ENCODE results near the gene THBD.

The THBD gene, protein sequence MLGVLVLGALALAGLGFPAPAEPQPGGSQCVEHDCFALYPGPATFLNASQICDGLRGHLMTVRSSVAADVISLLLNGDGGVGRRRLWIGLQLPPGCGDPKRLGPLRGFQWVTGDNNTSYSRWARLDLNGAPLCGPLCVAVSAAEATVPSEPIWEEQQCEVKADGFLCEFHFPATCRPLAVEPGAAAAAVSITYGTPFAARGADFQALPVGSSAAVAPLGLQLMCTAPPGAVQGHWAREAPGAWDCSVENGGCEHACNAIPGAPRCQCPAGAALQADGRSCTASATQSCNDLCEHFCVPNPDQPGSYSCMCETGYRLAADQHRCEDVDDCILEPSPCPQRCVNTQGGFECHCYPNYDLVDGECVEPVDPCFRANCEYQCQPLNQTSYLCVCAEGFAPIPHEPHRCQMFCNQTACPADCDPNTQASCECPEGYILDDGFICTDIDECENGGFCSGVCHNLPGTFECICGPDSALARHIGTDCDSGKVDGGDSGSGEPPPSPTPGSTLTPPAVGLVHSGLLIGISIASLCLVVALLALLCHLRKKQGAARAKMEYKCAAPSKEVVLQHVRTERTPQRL

DNA sequence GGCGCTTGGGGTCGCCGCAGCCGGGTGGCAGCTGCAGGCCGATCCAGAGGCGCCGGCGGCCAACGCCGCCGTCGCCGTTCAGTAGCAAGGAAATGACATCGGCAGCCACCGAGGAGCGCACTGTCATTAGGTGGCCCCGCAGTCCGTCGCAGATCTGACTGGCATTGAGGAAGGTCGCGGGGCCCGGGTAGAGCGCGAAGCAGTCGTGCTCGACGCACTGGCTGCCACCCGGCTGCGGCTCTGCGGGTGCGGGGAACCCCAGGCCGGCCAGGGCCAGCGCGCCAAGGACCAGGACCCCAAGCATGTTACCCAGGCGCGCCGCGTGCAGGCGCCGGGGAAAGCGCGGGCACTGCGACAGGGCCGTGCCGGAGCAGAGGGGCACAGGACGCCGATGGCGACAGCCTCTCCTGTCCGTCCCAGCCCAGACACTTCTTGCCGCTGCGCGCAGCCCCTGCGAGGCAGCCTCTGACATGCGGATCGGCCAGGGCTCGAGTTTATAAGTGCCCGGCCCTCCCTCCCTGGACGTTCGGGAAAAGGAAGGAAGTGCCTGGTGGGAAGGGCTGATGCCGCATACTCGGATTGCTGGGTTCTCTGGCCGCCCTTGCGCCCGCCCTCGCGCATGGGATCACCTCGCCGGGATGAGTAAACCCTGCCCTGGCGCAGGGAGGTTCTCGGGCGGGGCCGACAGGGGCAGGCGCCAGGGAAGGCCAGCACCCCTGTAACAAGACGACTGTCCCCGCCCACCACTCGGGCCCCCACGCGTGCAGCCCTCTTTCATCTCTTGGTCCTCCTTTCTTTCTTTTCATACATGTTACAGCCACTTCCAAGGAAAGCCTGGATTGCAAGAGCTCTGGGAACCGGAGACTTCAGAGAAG lies at the start of gene THBD:
Gene THBD (minus strand): TSS at position 472 of the 875 bp plus-strand sequence. CDS start 168 bp downstream, at position 304.
- no peak for DNase-seq (ENCODE audit: low read depth in 1 of 2, low spot score in 1 of 2)

DNA sequence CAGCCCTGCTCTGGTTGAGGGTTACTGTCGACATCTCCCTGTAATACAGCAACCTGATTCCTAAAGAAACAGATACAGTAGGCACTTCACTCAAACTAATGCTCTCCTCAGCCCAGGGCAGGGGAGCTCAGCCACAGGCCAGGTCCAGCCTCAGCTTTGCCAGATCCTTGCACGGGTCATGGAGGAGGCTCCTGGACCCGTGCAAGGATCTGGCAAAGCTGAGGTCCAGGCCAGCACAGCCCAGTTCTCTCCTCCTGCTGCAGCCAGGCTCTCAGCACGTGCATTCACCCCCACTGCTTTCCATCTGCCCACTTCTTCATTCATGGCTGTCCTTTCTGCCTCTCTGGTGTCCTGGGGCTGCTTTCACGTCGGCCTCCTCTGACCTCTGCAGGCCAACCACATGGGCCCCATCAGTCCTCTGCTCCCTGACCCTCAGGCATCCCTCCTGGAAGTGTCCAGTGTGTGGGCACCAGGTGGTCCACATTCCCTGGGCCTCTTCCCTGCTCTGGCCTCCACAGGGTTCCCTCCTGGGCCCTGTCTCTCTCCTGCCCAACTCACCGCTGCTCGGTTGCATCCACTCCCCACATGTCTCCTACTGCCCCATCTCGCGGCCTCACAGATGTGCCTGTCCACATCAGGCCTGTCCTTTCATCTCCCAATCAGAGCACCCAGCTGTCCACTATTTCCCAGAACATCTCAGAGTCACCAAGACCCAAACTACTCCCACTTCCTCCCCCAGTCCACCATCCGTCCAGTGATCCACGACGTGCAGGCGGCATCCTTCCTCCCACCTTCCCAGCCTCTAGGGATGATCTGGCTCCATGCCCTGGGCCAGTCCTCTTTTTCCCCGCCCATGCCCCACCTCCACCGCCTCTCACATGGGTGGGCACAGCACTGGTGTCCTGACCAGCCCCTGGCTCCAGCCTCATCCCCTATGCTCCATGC lies 48.4 kb upstream of the THBD start:
- no peak for DNase-seq (ENCODE audit: low read depth in 1 of 2, low spot score in 1 of 2)

DNA sequence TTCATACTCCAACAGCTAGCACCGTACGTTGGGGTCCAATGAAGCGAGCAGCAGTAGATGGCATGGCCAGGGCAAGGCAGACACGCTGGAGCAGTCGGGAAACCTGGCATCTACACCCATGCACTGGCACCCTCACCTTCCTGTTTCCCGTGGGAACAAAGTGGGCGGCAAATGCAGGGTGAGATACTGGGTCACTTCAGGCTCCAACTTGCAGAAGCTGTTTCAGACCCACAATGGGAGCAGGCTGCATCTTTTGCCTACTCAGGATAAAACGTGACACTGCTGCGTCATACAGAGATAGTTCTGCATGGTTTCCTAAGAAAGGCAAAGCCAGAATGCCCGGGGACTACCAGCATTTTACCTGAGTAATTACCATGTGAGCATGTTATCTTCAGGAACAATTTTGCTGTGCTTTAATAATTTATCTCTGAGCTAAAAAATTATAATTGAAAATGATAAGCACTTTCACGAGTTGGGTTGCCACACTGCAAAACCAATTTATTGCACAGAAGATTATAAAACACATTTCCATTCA lies 47.6 kb upstream of the THBD start:
- no peak for DNase-seq (ENCODE audit: low read depth in 1 of 2, low spot score in 1 of 2)

DNA sequence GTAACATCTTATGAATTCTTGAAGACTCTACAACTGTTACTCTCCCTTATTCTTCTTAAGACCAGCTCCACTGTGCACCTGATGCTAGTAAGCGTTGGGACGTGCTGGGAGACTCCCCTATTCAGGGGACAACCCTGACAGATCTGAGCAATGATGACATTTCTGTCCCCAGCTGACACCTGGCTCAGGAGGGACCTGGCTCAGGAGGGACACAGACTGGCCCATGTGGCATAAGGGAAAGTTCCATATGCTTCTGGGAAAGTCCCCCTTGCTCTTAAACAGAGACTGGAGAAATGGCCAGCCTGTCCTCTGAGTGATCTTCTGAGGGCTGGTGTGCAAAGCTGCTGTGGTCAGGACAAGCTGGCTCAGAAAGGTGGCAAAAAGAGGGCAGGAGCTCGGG lies 46.6 kb upstream of the THBD start:
- no peak for DNase-seq (ENCODE audit: low read depth in 1 of 2, low spot score in 1 of 2)

DNA sequence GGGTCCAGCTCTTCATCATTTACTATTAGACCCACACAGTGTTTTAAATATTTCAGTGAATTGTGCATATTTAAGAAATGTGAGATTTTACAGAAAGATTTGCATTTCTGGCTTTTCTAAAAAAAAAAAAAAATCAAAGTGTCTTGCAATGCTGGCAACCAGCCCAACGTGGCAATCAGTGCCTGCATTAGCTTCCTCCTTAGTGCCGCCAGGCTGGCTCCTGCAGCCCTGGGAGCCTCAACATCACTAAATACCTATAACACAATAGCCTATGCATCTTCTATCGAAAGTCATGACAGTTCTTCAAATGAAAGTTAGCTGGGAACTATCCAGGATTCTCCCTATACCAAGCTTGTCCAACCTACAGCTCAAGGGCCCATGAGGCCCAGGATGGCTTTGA lies 46.0 kb upstream of the THBD start:
- no peak for DNase-seq (ENCODE audit: low read depth in 1 of 2, low spot score in 1 of 2)

DNA sequence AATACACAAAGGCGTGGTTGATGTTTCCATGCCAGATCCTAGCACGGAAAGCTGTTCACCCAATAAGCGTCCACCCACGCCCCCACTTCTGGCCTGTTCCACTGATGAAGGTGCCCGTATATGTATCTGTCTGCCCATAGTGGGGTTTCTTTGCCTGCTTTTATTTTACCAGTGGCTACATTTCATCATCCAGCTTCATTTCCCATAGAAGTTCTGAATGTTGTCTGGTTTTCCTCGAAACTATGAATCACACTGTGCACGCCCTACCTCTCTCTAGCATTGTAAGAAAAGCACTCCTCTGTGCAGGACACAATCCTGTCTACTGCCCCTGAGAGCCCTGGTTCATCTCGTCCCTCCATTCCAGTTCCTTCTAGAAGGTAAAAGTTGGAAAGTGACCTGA lies 45.5 kb upstream of the THBD start:
- DNase-seq (ENCODE audit: low read depth in 1 of 2, low spot score in 1 of 2): no peak

DNA sequence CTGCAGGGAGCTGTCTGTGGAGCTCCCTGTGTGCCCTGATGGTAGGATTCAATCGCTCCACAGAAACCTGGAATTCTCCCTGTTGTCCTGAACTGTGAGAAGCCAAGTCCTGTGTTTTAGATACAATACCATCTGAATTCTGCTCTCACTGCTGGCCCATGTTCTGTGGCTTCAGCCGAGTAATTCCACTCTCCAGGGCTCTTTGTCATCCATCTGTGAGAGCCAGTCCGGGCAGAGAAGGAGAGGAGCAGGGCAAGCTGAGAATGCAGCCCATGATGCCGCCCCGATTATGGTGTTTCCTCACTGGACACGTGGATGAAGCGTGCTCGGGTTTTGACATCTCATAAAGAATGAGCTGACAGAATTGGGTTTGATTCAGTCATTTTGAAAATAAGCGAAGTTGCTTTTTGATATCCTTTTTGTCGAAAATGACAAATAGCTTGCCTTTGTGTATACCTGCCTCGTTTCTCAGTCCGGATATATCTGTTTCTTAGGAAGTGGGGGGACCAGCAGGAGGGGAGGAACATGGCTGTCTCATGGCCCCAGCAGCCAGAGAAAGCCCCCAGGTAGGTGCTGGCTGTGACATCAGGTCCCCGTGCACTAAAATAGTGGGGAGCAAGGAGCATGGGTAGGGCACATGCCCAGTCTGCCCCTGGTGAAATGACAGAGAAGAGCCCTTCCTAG lies 44.9 kb upstream of the THBD start:
- DNase-seq (ENCODE audit: low read depth in 1 of 2, low spot score in 1 of 2): no peak

DNA sequence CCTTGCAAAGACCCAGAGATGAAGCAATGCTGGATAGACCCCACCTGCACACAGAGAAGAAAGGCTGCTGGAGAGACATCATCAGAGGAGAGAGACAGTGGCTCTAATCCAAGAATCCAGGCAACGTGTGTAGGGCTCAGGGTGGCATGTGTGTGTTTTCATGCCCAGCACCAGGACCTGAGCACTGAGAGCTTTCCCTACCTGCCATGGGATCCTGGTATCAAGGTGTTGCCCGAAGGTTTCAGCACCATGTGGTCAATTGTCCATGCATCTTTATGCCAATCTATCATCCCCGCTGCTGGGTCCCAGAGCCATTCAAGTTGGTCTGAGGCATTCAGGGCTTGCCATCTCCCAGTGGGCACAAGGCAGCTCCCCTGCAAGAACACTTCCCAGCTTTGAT lies 44.1 kb upstream of the THBD start:
- DNase-seq (ENCODE audit: low read depth in 1 of 2, low spot score in 1 of 2): no peak

DNA sequence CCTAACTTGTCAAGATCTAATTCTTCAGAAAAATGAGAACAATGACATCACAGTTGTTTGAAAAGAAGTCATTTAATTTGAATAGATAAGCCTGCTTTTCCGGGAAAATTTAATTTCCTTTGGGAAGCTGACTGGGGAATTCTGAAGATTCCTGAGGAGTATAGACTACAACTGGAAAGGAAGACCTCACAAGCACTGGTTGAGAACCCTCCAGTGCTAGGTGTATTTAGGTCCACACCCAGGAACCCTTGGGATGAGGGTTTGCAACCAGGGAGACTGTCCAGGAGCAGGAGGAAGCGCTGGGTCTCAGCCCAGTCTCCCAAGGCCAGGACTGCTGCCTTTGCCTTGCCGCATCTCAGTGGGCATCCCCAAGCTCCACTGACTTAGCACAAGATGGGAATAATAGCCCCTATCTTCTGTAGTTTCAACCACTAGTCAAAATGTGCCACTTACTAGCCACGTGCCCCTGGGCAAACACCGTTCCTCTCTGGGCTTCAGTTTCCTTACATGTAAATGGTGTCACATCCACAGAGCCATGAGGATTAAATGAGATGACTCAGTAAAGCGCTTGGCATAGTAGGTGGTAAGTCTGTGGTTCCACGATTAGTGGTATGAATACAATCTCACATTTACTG lies 43.5 kb upstream of the THBD start:
- DNase-seq (ENCODE audit: low read depth in 1 of 2, low spot score in 1 of 2): no peak

DNA sequence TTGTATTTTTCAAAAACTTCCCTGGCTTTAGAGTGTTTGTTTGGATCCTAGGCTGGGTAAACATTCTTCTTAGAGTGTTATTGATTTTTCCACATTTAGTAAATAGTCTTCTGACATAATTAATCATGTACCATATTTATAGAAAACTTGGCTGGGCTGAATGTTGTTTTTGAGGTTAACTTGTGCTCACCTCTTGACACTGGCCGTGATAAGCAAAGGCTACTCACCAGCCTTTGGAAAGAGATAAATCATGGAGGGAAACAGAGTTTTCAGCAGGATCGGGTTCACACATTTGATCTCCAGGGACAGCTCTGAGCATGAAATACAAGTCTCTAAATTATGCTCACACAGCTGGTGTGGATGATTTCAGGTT lies 42.9 kb upstream of the THBD start:
- DNase-seq (ENCODE audit: low read depth in 1 of 2, low spot score in 1 of 2): no peak

DNA sequence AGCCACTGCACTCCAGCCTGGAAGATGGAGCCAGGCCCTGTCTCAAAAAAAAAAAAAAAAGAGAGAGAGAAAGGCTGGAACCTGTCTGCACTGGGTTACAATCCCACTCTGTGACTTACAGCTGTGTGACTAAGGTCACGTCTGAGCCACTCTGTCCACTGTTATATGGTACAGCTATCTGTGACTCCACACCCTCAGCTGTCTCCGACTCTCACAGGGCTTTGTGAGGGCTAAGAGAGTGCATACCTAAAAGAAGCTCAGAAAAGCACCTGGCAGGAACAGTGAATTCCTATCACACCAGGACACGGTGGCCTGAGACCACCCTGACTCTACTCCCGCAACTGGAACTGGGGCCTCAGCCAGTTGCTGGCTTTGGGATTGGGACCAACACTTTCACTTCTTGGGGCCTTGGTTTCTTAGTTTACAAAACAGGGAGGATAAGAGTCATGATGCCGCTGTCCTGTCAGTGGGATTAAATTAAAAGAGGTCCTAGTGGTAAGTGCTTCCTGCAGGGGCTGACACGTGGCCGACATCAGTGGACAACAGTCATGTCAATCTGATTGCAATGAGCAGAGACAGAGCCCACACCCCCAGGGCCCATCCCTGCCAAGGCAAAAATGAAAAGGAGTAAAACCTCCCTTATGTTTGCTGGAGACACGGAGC lies 42.4 kb upstream of the THBD start:
- DNase-seq (ENCODE audit: low read depth in 1 of 2, low spot score in 1 of 2): no peak

DNA sequence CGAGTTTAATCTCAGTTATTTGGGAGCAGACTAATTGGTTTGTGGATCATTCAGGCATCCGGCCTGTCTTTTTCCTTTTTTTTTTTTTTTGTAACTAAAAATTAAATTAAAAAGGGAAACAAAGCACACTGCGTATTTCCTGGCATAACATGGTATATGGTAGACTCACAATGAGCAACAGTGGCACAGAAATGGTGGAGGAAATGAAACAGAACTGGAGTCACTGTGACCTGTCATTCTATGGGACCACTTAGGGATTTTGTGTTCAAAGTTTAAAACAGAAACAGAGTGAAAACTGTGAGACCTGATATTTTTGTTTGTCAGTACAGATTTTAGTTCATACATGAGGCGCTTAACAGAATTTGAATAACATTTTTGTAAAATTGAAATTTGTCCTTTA lies 41.4 kb upstream of the THBD start:
- DNase-seq (ENCODE audit: low read depth in 1 of 2, low spot score in 1 of 2): no peak

DNA sequence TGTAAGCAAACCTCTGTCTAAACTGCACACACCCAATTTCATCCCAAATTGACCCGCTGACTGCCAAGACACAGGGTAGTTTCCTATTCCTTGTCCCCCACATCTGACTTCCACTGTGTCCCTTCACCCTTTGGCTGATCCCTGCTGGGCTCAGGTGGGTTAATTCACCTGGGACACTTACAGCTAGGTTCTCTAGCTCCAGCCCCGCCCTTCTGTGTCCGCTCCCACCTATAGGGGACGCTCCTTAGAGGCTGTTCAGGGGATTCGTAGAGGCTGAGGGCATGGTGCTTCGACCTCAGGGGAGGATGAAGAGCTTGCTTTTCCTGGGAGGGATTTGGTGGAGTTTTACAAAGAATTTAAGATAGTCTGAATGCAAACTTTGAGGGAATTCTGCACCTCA lies 40.7 kb upstream of the THBD start:
- no peak for DNase-seq (ENCODE audit: low read depth in 1 of 2, low spot score in 1 of 2)

DNA sequence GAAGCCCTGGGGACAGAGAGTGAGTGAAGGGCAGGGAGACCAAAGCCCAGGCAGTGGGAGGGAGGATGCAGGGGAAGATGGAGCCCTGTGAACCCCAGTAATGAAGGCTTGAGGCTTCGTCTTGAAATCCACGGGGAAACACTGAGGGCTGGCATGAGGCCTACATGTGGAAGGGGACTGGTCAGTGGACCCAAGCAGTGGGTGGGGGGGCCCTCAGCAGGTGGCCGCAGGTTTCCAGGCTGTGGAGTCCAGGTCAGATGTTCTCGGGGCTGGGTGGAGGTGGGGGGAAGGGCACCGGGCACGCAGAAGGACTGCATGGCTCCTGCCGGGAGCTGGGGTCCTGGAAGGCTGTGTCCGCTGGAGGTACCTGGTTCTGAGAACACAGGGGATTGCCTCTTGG lies 39.4 kb upstream of the THBD start:
- no peak for DNase-seq (ENCODE audit: low read depth in 1 of 2, low spot score in 1 of 2)

DNA sequence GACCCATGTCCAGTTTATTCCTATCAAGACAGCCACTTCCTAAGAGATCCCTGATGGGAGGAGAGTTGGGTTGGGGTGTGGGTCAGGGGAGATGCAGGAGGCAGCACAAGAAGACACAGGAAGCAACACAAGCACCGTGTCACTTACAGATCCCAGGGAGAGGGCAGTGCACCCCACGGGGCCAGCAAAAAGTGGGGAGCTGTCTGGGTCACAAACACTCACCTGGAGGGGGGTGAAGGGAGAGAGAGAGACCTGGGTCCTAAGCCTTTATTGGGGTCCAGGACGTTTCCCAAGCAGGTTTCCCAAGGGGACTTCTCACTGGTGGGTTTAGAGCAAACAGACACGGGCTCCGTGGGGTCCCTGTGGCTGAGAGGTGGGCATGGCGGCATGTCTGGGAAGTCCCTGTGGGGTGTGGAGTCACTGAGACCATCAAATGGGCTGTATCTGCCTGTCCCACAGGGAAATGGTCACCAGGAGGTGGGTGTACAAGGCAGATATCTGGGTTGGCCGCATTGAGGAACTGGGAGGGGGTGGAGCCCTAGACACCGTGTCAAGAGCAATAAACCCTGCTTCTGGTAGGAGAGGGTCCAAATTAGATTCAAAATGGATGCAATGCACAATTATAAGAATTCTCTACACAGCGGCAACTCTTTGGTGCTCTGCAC lies 38.2 kb upstream of the THBD start:
- no peak for DNase-seq (ENCODE audit: low read depth in 1 of 2, low spot score in 1 of 2)

DNA sequence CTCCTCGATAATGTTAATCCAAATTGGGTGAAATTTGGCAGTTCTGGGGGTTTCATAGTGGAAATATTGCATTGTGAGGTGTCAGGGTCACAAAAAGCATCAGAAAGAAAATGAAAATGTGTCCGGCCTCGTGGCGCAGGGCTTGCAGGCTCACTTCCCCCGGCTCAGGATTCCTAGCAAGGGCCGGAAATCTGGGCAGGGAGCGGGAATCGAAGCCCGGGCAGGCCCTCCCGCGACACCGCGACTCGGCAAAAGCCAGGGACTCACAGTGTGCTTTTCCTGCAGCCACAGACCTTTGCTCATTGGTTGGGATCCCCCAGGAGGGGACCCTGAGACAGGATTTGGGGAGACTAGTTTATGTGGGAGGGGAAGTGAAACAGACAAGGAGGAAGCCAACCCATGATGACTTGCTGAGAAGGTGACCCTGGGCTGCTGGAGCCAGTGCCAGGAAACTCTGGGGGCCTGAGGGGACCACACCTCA lies 37.5 kb upstream of the THBD start:
- no peak for DNase-seq (ENCODE audit: low read depth in 1 of 2, low spot score in 1 of 2)

DNA sequence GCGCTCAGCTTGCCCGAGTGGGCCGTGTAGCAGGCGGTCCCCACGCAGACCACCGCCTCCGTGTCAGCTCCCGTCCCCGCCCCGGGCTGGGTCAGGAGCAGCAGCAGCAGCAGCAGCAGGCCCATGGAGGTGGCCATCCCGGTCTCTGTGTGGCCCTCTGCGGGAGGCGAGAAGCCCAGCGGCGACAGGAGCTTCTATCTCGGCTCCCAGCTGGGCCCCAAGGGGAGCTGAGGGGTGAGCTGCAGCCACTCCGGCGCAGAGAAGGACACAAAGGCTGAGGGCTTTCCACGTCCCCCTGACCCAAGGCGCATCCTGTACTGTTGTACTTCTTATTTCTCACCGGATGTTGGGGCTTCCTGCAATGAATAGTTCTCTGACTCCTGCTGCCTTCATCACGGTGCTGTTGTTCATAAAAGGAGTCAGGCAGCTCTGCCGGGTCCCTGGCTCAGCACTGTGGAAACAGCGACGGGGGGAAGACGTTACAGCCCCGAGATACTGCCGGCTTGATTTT lies 36.6 kb upstream of the THBD start, which contains the start of gene CD93:
Gene CD93 (minus strand): TSS at position 269 of the 511 bp plus-strand sequence. CDS start 132 bp downstream, at position 137.
- peak in 1 of 2 donors; percentile 3 for DNase-seq (ENCODE audit: low read depth in 1 of 2, low spot score in 1 of 2)

DNA sequence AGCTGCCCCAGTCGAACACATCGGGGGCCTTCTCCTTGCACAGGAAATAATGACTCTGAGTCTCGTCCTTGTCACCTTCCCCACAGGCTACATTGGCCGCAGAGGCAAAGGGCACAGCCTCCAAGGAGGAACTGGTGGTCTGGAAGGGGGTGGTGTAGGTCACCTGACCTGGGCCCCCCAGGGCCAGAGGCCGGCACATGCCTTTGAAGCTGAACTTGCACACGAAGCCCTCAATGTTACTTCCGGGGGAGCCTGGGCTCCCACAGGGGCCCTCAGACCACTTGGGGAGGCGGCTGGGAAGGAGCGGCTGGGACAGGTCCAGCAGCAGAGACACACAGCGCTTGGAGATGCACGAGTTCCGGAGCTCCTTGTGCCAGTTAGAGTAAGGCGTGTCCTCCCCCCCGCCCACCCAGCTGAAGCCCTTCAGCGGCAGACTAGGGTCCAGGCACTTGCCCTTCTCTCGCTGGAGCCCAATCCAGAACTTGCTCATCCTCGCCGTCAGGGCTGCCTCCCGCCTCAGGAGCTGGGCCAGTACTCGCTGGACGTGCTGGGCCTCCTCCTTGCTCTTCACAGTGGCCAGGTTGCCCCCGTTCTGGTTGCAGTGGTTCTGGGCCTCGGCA lies 36.1 kb upstream of the THBD start:
- DNase-seq (ENCODE audit: low read depth in 1 of 2, low spot score in 1 of 2): no peak
